ENCODE data around the gene TIMP2. TPM values are rescaled to one million over a fixed set of nuclear protein-coding genes. Genes with fewer than 3 reads are reported as not detected.
A peak's percentile ranks its signal among the peaks of the same experiment; 100 is the strongest.

The TIMP2 gene
- total and polyA plus RNA-seq, 2 of the 13 experiments (the other 11 are each of a cell fraction or from before 2014, with no cell fraction given), result 3.8 to 8.5 TPM

DNA sequence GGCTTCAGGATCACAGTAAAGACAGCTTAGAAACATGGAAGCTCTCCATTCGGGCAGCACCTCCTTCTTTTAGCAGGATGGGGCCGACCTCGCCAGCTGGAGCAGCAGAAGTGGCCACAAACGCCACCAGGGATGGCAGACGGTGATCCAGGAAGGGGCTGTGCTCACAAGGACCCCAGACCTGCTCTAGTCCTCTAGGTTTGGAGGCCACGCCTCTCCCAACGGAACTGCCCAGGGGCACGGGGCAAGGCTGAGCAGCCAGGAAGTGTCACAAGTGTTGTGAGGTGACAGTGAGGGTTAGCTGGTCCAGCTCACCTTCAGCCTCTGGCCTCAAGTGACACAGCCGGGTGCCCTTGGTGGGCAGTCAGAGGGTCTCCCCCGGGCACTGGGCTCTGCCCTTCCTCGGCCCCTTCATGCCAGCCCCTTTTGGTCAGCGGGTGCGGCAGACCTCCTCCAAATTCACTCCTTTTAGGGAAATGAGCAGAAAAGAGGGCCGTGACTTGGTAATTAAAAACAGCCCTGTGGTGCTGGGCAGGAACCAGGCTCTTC, 42.6 kb downstream of the TIMP2 start (continued):
- TF ChIP-seq, protein P1, sequence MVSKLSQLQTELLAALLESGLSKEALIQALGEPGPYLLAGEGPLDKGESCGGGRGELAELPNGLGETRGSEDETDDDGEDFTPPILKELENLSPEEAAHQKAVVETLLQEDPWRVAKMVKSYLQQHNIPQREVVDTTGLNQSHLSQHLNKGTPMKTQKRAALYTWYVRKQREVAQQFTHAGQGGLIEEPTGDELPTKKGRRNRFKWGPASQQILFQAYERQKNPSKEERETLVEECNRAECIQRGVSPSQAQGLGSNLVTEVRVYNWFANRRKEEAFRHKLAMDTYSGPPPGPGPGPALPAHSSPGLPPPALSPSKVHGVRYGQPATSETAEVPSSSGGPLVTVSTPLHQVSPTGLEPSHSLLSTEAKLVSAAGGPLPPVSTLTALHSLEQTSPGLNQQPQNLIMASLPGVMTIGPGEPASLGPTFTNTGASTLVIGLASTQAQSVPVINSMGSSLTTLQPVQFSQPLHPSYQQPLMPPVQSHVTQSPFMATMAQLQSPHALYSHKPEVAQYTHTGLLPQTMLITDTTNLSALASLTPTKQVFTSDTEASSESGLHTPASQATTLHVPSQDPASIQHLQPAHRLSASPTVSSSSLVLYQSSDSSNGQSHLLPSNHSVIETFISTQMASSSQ (IDR thresholded peaks at IDR 0.05; ENCODE audit: low read depth), result no peak
- TF ChIP-seq, protein P1 (CRISPR knock-in tag; IDR thresholded peaks at IDR 0.05; ENCODE audit: borderline replicate concordance), result 0 out of 2 replicates have a peak, but pooled peaks have one; percentile 28
- TF ChIP-seq MATR3 (CRISPR knock-in tag; IDR thresholded peaks at IDR 0.05) (no peak), FOXP1 (IDR thresholded peaks at IDR 0.05) (no peak), FOXP1 (CRISPR knock-in tag; IDR thresholded peaks at IDR 0.05) (no peak), HNRNPL (IDR thresholded peaks at IDR 0.05; ENCODE audit: low read depth, low read length) (0 out of 2 replicates have a peak, but pooled peaks have one; percentile 54), ZNF577 (CRISPR knock-in tag; IDR thresholded peaks at IDR 0.05; ENCODE audit: borderline replicate concordance, low read depth) (no peak), ARHGAP35 (CRISPR knock-in tag; IDR thresholded peaks at IDR 0.05; ENCODE audit: borderline replicate concordance) (0 out of 2 replicates have a peak, but pooled peaks have one; percentile 33), ZNF713 (CRISPR knock-in tag; IDR thresholded peaks at IDR 0.05) (no peak), IKZF4 (CRISPR knock-in tag; IDR thresholded peaks at IDR 0.05; ENCODE audit: borderline replicate concordance, low read depth, not compliant biosample characterization) (no peak), ZNF460 (CRISPR knock-in tag; IDR thresholded peaks at IDR 0.05; ENCODE audit: borderline replicate concordance) (no peak), HDAC1 (CRISPR knock-in tag; IDR thresholded peaks at IDR 0.05) (0 out of 2 replicates have a peak, but pooled peaks have one; percentile 5), BRD4 (CRISPR knock-in tag; IDR thresholded peaks at IDR 0.05) (peak; percentile 68; the same call in 1 of the 2 replicates)
- TF ChIP-seq, protein P2, sequence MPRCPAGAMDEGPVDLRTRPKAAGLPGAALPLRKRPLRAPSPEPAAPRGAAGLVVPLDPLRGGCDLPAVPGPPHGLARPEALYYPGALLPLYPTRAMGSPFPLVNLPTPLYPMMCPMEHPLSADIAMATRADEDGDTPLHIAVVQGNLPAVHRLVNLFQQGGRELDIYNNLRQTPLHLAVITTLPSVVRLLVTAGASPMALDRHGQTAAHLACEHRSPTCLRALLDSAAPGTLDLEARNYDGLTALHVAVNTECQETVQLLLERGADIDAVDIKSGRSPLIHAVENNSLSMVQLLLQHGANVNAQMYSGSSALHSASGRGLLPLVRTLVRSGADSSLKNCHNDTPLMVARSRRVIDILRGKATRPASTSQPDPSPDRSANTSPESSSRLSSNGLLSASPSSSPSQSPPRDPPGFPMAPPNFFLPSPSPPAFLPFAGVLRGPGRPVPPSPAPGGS (CRISPR knock-in tag; IDR thresholded peaks at IDR 0.05), result 0 out of 2 replicates have a peak, but pooled peaks have one; percentile 43
- TF ChIP-seq, protein P3, sequence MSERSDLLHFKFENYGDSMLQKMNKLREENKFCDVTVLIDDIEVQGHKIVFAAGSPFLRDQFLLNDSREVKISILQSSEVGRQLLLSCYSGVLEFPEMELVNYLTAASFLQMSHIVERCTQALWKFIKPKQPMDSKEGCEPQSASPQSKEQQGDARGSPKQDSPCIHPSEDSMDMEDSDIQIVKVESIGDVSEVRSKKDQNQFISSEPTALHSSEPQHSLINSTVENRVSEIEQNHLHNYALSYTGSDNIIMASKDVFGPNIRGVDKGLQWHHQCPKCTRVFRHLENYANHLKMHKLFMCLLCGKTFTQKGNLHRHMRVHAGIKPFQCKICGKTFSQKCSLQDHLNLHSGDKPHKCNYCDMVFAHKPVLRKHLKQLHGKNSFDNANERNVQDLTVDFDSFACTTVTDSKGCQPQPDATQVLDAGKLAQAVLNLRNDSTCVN (CRISPR knock-in tag; IDR thresholded peaks at IDR 0.05; ENCODE audit: borderline replicate concordance), result 0 out of 2 replicates have a peak, but pooled peaks have one; percentile 5
